HEK293 (cell line): ENCODE measurements around the gene SMIM27.
"Not testable (repeated sequence)": the region's sequence is repeated elsewhere in the genome, so short reads cannot be mapped to it uniquely, and the experiment has no call there.

Source experiments
- CTCF ChIA-PET: fragments of 350-600 bp; formaldehyde crosslinking; extraction: SDS; loops from one replicate; lab custom pipeline; 2021; ENCODE audit warnings: antibody characterized with exemption; lab: Yijun Ruan, JAX
- POLR2A ChIA-PET: fragments of 300-600 bp; formaldehyde crosslinking; extraction: SDS; loops from one replicate; lab custom pipeline; 2020; ENCODE audit warnings: antibody characterized with exemption, inconsistent platforms; lab: Yijun Ruan, JAX
- H3K27ac ChIP-seq: fragments of 200-500 bp; sonication (Bioruptor generic); 2 replicates; pipeline ENCODE4 v1.5.1; 2014; ENCODE audit warnings: low read depth, low read length, control low read depth, inconsistent platforms; ENCODE audit errors: extremely low read depth
- H3K36me3 ChIP-seq, 2 experiments: fragments of 200-500 bp in 1 of 2; sonication (Bioruptor generic) in 1 of 2; 1 replicate in 1 of 2; 2 replicates in 1 of 2; pipeline ENCODE4 v1.5.1; 2014 to 2017; ENCODE audit warnings: inconsistent platforms in 2 of 2, low read length in 2 of 2; ENCODE audit not compliant: control insufficient read depth in 2 of 2, insufficient read depth in 1 of 2
- H3K4me1 ChIP-seq: fragments of 200-500 bp; sonication (Bioruptor generic); 2 replicates; pipeline ENCODE4 v1.5.1; 2014; ENCODE audit warnings: mild to moderate bottlenecking, low read length, inconsistent platforms; ENCODE audit not compliant: control insufficient read depth, insufficient read depth
- H3K4me3 ChIP-seq: 2 replicates; pipeline ENCODE4 v1.5.1; 2011; ENCODE audit warnings: low read depth, mild to moderate bottlenecking, control low read depth, low read length, moderate library complexity
- H3K9me3 ChIP-seq: fragments of 200-500 bp; sonication (Bioruptor generic); 2 replicates; pipeline ENCODE4 v1.5.1; 2014; ENCODE audit warnings: low read depth, low read length, inconsistent platforms; ENCODE audit not compliant: control insufficient read depth, insufficient read depth
- GFI1B ChIP-seq: fragments of 450-650 bp; formaldehyde crosslinking; IDR thresholded peaks from 2 replicates; pipeline ENCODE4 v1.5.1; 2016; ENCODE audit warnings: missing biosample characterization, missing genetic modification characterization
- PBX3 ChIP-seq: sonication (generic); formaldehyde crosslinking; IDR thresholded peaks from 2 replicates; pipeline ENCODE4 v1.8.1; 2022; ENCODE audit warnings: mild to moderate bottlenecking, moderate library complexity, missing genetic modification reagents
- TCF7L2 ChIP-seq: IDR thresholded peaks from 2 replicates; pipeline ENCODE4 v1.6.1; 2011; ENCODE audit warnings: low read depth, mild to moderate bottlenecking, inconsistent platforms, low read length, moderate library complexity, borderline replicate concordance
- ZBTB8A ChIP-seq: fragments of 450-650 bp; formaldehyde crosslinking; IDR thresholded peaks from 2 replicates; pipeline ENCODE4 v1.5.1; 2016; ENCODE audit warnings: missing biosample characterization, missing genetic modification characterization
- ZNF146 ChIP-seq: fragments of 450-650 bp; formaldehyde crosslinking; IDR thresholded peaks from 2 replicates; pipeline ENCODE4 v1.5.1; 2016; ENCODE audit warnings: missing biosample characterization, missing genetic modification characterization
- ZNF174 ChIP-seq: fragments of 450-650 bp; formaldehyde crosslinking; IDR thresholded peaks from 2 replicates; pipeline ENCODE4 v1.5.0; 2017; ENCODE audit warnings: missing biosample characterization, mild to moderate bottlenecking, missing genetic modification characterization
- ZNF2 ChIP-seq: fragments of 450-650 bp; formaldehyde crosslinking; IDR thresholded peaks from 2 replicates; pipeline ENCODE4 v1.5.1; 2016; ENCODE audit warnings: missing biosample characterization, missing genetic modification characterization
- ZNF404 ChIP-seq: fragments of 450-650 bp; formaldehyde crosslinking; IDR thresholded peaks from 2 replicates; pipeline ENCODE4 v1.5.1; 2017; ENCODE audit warnings: missing biosample characterization, missing genetic modification characterization
- ZNF426 ChIP-seq: fragments of 450-650 bp; formaldehyde crosslinking; IDR thresholded peaks from 2 replicates; pipeline ENCODE4 v1.5.1; 2017; ENCODE audit warnings: missing biosample characterization, missing genetic modification characterization, mild to moderate bottlenecking, inconsistent platforms, moderate library complexity
- ZNF449 ChIP-seq: fragments of 450-650 bp; formaldehyde crosslinking; IDR thresholded peaks from 2 replicates; pipeline ENCODE4 v1.5.1; 2017; ENCODE audit warnings: missing biosample characterization, mild to moderate bottlenecking, missing genetic modification characterization, moderate library complexity
- ZNF513 ChIP-seq: fragments of 450-650 bp; IDR thresholded peaks from 2 replicates; pipeline ENCODE4 v1.5.1; 2018; ENCODE audit warnings: missing biosample characterization, missing genetic modification characterization
- ZNF521 ChIP-seq: fragments of 450-650 bp; formaldehyde crosslinking; IDR thresholded peaks from 2 replicates; pipeline ENCODE4 v1.5.1; 2017; ENCODE audit warnings: missing biosample characterization, mild to moderate bottlenecking, missing genetic modification characterization
- ZNF701 ChIP-seq: fragments of 450-650 bp; formaldehyde crosslinking; IDR thresholded peaks from 2 replicates; pipeline ENCODE4 v1.5.1; 2016; ENCODE audit warnings: missing biosample characterization, missing genetic modification characterization
- ZNF768 ChIP-seq: fragments of 450-650 bp; formaldehyde crosslinking; IDR thresholded peaks from 2 replicates; pipeline ENCODE4 v1.5.1; 2018; ENCODE audit warnings: missing biosample characterization, mild to moderate bottlenecking, missing genetic modification characterization
- ZSCAN23 ChIP-seq: fragments of 450-650 bp; formaldehyde crosslinking; IDR thresholded peaks from 2 replicates; pipeline ENCODE4 v1.5.1; 2016; ENCODE audit warnings: missing biosample characterization, missing genetic modification characterization
- TF ChIP-seq, protein P1 (sequence below): fragments of 450-650 bp; formaldehyde crosslinking; IDR thresholded peaks from 2 replicates; pipeline ENCODE4 v1.5.1; 2016; ENCODE audit warnings: missing biosample characterization, missing genetic modification characterization, borderline replicate concordance

Gene SMIM27

DNA sequence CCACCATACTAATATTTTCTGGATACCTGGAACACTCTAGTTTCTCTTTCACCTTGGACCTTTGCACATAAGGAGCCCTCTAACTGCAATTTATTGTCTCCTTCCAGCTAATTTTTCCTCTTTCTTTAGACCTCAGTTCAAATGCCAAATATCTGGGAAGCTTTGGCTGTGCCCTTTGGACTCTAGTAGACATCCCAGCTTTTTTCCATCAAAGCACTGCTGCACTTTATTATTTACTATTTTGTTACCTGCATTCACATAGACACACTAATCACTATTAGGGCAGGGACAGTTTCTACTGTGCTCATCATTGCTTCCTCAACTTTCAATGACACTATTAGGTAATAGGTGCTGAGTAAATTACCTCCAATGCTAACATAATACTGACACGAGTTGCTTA, 28.2 kb upstream of the SMIM27 start:
- no peak for TF ChIP-seq ZNF404 (tag by site-specific recombination)
- TF ChIP-seq ZNF768 (tag by site-specific recombination): no peak
- TF ChIP-seq PBX3 (CRISPR knock-in tag): no peak
- TF ChIP-seq, protein P1, sequence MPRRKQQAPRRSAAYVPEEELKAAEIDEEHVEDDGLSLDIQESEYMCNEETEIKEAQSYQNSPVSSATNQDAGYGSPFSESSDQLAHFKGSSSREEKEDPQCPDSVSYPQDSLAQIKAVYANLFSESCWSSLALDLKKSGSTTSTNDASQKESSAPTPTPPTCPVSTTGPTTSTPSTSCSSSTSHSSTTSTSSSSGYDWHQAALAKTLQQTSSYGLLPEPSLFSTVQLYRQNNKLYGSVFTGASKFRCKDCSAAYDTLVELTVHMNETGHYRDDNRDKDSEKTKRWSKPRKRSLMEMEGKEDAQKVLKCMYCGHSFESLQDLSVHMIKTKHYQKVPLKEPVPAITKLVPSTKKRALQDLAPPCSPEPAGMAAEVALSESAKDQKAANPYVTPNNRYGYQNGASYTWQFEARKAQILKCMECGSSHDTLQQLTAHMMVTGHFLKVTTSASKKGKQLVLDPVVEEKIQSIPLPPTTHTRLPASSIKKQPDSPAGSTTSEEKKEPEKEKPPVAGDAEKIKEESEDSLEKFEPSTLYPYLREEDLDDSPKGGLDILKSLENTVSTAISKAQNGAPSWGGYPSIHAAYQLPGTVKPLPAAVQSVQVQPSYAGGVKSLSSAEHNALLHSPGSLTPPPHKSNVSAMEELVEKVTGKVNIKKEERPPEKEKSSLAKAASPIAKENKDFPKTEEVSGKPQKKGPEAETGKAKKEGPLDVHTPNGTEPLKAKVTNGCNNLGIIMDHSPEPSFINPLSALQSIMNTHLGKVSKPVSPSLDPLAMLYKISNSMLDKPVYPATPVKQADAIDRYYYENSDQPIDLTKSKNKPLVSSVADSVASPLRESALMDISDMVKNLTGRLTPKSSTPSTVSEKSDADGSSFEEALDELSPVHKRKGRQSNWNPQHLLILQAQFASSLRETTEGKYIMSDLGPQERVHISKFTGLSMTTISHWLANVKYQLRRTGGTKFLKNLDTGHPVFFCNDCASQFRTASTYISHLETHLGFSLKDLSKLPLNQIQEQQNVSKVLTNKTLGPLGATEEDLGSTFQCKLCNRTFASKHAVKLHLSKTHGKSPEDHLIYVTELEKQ (tag by site-specific recombination): no peak
- TF ChIP-seq ZNF513 (tag by site-specific recombination): no peak
- TF ChIP-seq ZNF449: no peak
- TF ChIP-seq ZNF146 (tag by site-specific recombination): no peak
- TF ChIP-seq GFI1B (tag by site-specific recombination): no peak
- no peak for TF ChIP-seq ZNF521
- TF ChIP-seq ZBTB8A (tag by site-specific recombination): no peak
- TF ChIP-seq ZNF2 (tag by site-specific recombination): no peak
- TF ChIP-seq ZSCAN23: no peak
- no peak for TF ChIP-seq ZNF174 (tag by site-specific recombination)
- TF ChIP-seq ZNF701 (tag by site-specific recombination): no peak
- no peak for TF ChIP-seq ZNF426 (tag by site-specific recombination)
- no peak for TF ChIP-seq TCF7L2
- ChIA-PET CTCF (interaction anchor here (9.6 kb wide), 1 partner anchor 146 kb away, joined by 130 read pairs; no protein-coding TSS in a partner anchor), POLR2A (no interaction called here)
- Histone ChIP-seq H3K4me3 (no peak overlapping the region), H3K9me3 (no peaks in the 10 kb centered on the region), H3K27ac (no peak overlapping the region), H3K4me1 (peaks cover 4% of the 10 kb centered on the region; the same call in 1 of the 2 replicates), H3K36me3 (no peaks in the 10 kb centered on the region)

- POLR2A ChIA-PET: interaction anchor here (0.6 to 2.8 kb wide), 4 partner anchors 16 to 140 kb away, joined by 3 to 36 read pairs (median 18); partner anchors contain the start of genes ACO1 and SMIM27
- not testable (repeated sequence) for H3K4me1 ChIP-seq, H3K27ac ChIP-seq, H3K4me3 ChIP-seq, H3K36me3 ChIP-seq, H3K9me3 ChIP-seq
- CTCF ChIA-PET: interaction anchor here (0.9 to 9.6 kb wide), 7 partner anchors 36 to 449 kb away, joined by 3 to 130 read pairs (median 12); partner anchors contain the start of gene ACO1
These were observed 27.6 kb upstream of the SMIM27 start for GRCh38 chr9:32524558-32524891.
